HG03108 (cell line): ENCODE data around the gene MACROD2.
"Not testable (repeated sequence)": the region's sequence is repeated elsewhere in the genome, so short reads cannot be mapped to it uniquely, and the experiment has no call there.

Experiments
- ATAC-seq: cut with Tn5 transposase; IDR thresholded peaks from one replicate; pipeline ENCODE4 v1.9.1; 2021; ENCODE audit warnings: moderate library complexity; ENCODE audit not compliant: unreplicated experiment

Gene MACROD2

DNA sequence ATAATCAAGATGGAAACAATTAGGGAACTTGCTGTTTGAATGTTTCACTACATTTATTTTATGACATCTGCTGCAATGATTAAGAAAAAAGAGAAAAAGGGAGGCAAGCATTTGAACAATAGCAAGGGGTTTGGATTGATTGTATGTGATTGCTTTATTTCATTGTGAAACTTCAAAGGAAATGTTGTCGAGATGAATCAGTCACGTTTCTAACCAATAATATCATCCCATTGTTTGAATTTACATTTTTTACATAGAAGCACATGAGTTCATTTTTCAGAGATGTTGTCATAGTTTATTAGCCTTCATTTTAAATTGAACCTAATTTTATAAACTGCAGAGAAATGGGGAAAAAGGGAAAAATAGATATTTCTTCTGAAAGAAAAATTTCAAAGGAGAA, 2006.0 kb downstream of the MACROD2 start:
- ATAC-seq: no peak

DNA sequence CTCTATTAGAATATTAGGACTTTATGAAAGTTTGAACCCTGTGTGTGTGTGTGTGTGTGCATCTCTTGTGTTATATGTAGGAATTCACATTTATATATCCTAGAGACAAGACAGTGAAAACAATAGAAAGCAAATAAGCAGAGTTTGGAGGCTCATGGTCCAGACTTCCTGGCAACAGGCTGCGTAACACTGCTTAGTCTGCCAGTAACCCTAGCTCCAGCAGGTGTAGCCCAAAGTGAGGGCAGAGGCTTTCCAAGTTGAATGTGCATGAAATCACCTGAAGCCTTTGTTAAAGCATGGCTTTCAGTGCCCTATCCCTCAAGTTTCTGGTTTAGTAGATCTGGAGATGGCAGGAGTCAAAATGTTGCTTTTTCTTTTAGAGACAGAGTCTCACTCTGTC, 2008.0 kb downstream of the MACROD2 start:
- no peak for ATAC-seq

- ATAC-seq: no peak
Observed at GRCh38 chr20:16004108-16004854, 2009.0 kb downstream of the MACROD2 start.

GRCh38 chr20:16005021-16005914, 2010.0 kb downstream of the MACROD2 start:
- no peak for ATAC-seq

GRCh38 chr20:16005915-16006493, 2010.7 kb downstream of the MACROD2 start:
- no peak for ATAC-seq

DNA sequence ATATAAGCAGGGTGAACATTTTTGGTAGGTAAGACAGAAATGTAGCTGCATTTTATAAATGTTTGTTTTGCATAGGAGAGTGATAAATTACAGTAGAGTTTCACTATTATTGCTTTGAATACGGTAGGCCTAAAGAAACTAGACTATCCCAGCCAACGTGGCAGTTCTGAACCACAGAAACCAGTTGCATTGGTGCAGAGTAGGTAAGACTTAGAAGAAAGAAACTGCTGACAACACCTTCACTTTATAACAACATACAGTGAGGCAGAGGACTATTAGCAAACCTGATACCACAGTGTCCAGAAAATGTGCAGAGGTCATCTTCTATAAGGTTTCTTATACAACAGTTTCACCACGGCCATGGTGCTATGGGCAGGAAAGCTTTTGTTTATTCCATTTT, 2011.8 kb downstream of the MACROD2 start:
- ATAC-seq: peak; percentile 89

DNA sequence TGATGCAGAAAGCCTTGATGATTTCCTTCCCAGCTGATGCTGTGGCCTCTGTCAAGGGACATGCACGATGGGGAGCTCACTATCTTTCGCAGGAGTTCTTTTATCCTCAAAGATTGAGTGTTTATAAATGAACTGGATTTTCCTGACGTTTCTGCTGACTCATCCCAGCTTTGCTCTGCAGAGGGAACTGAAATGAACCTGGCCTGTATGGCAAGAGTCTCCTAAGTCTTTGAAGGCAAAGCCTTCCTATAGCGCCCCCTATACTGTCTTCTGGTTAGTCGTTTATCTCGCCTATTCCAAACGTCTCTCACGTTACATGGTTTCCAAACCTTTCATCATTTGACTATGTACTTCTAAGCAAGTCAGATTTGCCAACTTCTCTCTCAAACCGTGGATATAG, 2012.6 kb downstream of the MACROD2 start:
- no peak for ATAC-seq

- no peak for ATAC-seq
Observed at GRCh38 chr20:16011056-16011455, 2015.7 kb downstream of the MACROD2 start.

GRCh38 chr20:16011519-16011918, 2016.2 kb downstream of the MACROD2 start:
- no peak for ATAC-seq

DNA sequence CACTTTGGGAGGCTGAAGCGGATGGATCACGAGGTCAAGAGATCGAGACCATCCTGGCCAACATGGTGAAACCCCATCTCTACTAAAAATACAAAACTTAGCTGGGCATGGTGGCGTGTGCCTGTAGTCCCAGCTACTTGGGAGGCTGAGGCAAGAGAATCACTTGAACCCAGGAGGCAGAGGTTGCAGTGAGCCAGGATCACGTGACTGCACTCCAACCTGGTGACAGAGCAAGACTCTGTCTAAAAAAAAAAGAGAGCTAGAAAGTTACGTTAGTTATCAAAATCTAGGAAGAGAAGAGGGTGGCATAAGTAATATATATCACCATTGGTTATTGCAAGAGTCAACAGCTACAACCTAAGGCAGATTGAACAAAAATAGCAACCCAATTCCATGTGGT, 2017.6 kb downstream of the MACROD2 start:
- not testable (repeated sequence) for ATAC-seq

DNA sequence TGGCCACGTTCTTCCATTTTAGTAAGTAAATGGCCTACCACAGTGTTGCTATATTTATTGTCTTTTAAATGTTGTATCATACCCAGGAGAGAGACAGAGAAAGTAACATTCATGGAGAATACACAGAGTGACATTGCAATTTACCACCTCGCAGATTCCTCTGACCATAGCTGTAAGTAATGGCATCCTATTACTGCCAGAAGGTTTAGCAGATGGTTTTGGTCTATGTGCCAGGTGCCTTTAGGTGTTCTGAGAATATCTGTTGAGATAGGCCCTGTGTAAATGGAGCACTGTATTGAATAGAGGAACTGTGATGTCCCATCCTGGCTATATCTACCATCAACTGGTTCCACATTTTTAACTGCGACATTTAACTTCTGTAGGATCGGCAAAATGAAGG, 2018.3 kb downstream of the MACROD2 start:
- no peak for ATAC-seq

DNA sequence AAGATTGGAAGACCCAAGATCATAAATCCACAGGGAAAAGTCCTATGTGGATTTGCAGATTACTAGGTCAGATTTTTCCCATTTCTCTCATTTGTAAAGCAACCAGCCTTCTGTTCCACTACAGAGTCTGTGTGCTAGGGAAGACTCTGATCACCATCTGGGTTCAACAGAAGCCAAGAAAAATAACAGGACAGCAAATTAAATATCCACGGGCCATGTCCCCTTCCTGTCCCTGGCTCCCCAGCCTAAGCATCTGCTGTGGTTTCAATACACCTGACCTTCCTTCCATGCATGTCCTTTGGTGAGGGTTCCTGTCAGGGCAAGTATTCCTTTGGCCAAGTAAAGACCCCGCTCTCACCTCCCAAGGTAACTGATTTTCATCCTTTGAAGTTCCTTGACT, 2019.1 kb downstream of the MACROD2 start:
- ATAC-seq: no peak

- no peak for ATAC-seq
Observed at GRCh38 chr20:16017656-16018055, 2022.3 kb downstream of the MACROD2 start.

GRCh38 chr20:16018881-16019280, 2023.6 kb downstream of the MACROD2 start:
- ATAC-seq: no peak

DNA sequence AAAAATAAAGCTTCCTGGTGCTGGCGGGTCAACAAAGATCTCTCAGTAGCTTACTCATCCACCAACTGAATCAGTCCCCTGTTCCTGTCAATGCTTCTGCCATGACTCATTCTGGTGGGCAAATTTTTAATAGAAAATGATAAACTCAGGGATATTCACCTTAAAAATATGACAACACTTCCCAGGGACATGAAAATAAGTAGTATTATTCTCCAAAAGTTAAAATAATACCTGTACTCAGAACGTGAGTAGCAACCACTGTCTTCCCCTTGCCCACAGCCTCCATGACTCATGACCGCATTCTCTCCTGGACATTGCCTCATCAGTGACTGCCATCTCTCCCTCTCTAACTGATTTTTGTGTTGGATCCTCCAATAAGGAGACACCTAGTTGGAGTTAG, 2025.7 kb downstream of the MACROD2 start:
- ATAC-seq: no peak

DNA sequence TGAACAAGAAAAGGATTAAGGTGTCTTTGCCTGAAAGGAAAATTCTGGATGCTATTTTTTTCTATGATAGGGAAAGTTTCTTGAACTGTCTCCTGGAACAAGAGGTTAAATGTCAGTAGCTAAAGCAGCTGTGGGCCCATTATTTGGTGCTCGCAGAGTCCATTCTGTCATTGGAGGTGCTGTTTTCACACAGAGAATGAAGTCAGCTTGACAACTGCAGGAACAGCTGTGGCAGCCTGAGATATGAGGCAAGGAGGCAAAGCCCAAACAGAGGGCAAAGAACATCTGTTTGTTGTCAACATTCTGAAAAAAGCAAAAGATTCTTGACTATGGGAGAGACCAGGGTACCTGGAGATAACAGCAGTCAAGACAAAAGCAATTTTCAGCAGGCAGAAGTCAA, 2029.8 kb downstream of the MACROD2 start:
- ATAC-seq: no peak

GRCh38 chr20:16027686-16028085, 2032.4 kb downstream of the MACROD2 start:
- no peak for ATAC-seq

DNA sequence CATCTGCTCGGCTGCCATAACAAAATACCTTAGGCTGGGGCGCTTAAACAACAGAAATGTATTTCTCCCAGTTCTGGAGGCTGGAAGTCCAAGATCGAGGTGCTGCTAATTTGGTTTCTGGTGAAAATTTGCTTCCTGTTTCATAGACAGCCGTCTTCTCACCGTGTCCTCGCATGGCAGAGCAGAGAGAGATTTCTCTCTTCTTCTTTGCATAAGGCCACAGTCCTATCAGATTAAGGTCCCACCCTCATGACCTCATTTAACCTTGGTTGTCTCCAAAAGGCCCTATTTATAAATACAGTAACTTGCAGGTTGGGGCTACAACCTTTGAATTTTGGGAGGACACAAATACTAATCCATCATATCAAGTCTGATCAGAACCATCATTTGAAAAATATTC, 2033.6 kb downstream of the MACROD2 start:
- no peak for ATAC-seq

- ATAC-seq: no peak
Observed at GRCh38 chr20:16030253-16030652, 2034.9 kb downstream of the MACROD2 start.

DNA sequence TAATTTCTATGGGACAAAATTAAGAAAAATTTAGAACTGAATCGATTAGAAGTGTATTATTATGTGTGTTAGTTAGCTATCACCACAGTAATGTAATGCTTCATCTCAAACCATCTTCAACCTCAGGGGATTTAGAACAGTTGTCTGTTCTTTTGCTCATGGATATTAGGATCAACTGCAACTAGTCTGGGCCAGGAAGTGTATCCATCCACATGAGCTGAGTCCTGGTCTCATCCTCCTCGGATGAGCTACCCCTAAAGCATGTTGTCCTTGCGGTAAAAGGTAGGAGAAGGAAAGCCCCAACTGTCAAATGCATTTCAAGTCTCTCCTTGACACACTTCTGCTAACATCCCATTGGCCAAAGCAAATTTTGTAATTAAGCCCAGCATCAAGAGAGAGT, 2040.3 kb downstream of the MACROD2 start:
- ATAC-seq: no peak

DNA sequence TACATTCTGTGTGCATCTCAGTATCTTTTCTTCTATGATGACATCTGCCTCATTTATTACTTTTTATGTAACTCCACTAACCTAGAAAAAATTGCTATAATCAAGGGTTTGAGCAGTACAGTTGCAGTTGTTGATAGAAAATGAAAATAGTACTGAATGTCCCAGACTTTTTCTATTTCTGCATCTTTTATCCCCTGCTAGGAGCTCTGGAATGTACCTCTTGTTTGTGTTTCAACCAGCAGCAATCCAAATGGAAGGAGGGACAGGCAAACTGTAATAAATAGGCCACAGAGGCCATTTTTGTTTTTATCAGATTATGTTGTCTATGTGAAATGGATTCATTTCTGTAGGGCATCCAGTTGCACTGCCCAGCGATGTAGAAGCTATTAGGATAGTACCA, 2041.0 kb downstream of the MACROD2 start:
- ATAC-seq: no peak

GRCh38 chr20:16040742-16041141, 2045.4 kb downstream of the MACROD2 start:
- no peak for ATAC-seq
